Lower leg skin (tissue), 4 donors: ENCODE data around the gene UBE2G2. TPM values are rescaled to one million over a fixed set of nuclear protein-coding genes. Genes with fewer than 3 reads are reported as not detected.
A peak's percentile ranks its signal among the peaks of the same experiment; 100 is the strongest.

Source experiments
- DNase-seq, 2 donors: peaks; one replicate each; pipeline ENCODE4 v3.0.0-alpha.2; 2019; ENCODE audit warnings: low spot score in 2 of 2
- H3K4me3 ChIP-seq: fragments of 200-600 bp; sonication (generic); 2 replicates; pipeline ENCODE4 v1.5.1; 2017; ENCODE audit warnings: mild to moderate bottlenecking, low read depth; ENCODE audit not compliant: poor library complexity, severe bottlenecking
- CTCF ChIP-seq, 3 donors: fragments of 450-650 bp; IDR thresholded peaks; one replicate each; pipeline ENCODE4 v1.5.1; 2016; ENCODE audit warnings: antibody characterized with exemption in 3 of 3, mild to moderate bottlenecking in 3 of 3, moderate library complexity in 2 of 3
- POLR2A ChIP-seq, 2 donors: fragments of 450-650 bp; IDR thresholded peaks; one replicate each; pipeline ENCODE4 v1.6.1; 2016 to 2017; ENCODE audit warnings: antibody characterized with exemption in 2 of 2, mild to moderate bottlenecking in 1 of 2, moderate library complexity in 1 of 2
- WGBS, 2 donors: methylation state at CpG; one replicate each; pipeline ENCODE4 v1.1.5; 2018; 5-methylcytosine and 5-hydroxymethylcytosine counted together
- intact Hi-C: fragments of 100-400 bp; cut with DNase I; formaldehyde crosslinking; loops from one replicate; pipeline ENCODE4 v1.15.0; 2023; ENCODE audit warnings: low total_unique reads
- total RNA-seq, 4 donors: library from RNA; depleted of rRNA; stranded (reverse); fragments of >200 nt; gene quantifications; one replicate each; pipeline ENCODE4 v1.1.0, GENCODE V29; 2016

UBE2G2 gene
- total RNA-seq, 4 donors from 2014 or later = 37.2 to 61.8 (median 49.8) TPM

- peak in 1 of 2 donors; percentile 89 for DNase-seq
- H3K4me3 ChIP-seq = peak overlapping the region; percentile 55
- WGBS, 2 donors = 64 to 65% methylated on average over 17 to 37 of the region's 37 CpGs
- intact Hi-C loops = loop anchor here (10.0 kb wide), 1 partner anchor 56 kb away; the partner anchor contains the start of gene PTTG1IP
- TF ChIP-seq CTCF (IDR thresholded peaks at IDR 0.05) (no peak), POLR2A (IDR thresholded peaks at IDR 0.05) (no peak)
Measured at GRCh38 chr21:44818640-44819011, 17.0 kb upstream of the UBE2G2 start.

GRCh38 chr21:44817914-44818639 is 16.5 kb upstream of the UBE2G2 start, which contains the start of gene SUMO3:
SUMO3 (minus strand) TSS chr21:44818062; CDS start chr21:44817968, 94 bp downstream.
- H3K4me3 ChIP-seq = peak within 1 kb of the TSS; percentile 55
- TF ChIP-seq CTCF (IDR thresholded peaks at IDR 0.05) (no peak), POLR2A (IDR thresholded peaks at IDR 0.05) (peak in 1 of 2 donors; percentile 46)
- DNase-seq = peak; percentile 75 to 96
- 0% methylated on average over 27 to 36 of the region's 108 CpGs for WGBS, 2 donors
- intact Hi-C loops = loop anchor here (10.0 kb wide), 1 partner anchor 57 kb away; the partner anchor contains the start of gene PTTG1IP

- TF ChIP-seq CTCF (IDR thresholded peaks at IDR 0.05) = no peak
- TF ChIP-seq POLR2A (IDR thresholded peaks at IDR 0.05) = no peak
- intact Hi-C loops = loop anchor here (10.0 kb wide), 1 partner anchor 57 kb away; the partner anchor contains the start of gene PTTG1IP
- H3K4me3 ChIP-seq = peak overlapping the region; percentile 55
- DNase-seq = peak; percentile 87 to 98
- 0 to 1% methylated on average over 1 to 26 of the region's 43 CpGs for WGBS, 2 donors
Measured at GRCh38 chr21:44817506-44817880, 15.9 kb upstream of the UBE2G2 start.

- DNase-seq = no peak
- intact Hi-C loops = loop anchor here (10.0 kb wide), 1 partner anchor 58 kb away; the partner anchor contains the start of gene PTTG1IP
- H3K4me3 ChIP-seq = peak overlapping the region; percentile 36
- 51 to 54% methylated on average over 53 to 57 of the region's 57 CpGs for WGBS, 2 donors
- TF ChIP-seq CTCF (IDR thresholded peaks at IDR 0.05) = no peak
- TF ChIP-seq POLR2A (IDR thresholded peaks at IDR 0.05) = no peak
Measured at GRCh38 chr21:44816761-44817505, 15.3 kb upstream of the UBE2G2 start.

GRCh38 chr21:44815852-44816628 is 14.4 kb upstream of the UBE2G2 start:
- no peak overlapping the region for H3K4me3 ChIP-seq
- intact Hi-C loops = loop anchor here (10.0 kb wide), 1 partner anchor 59 kb away; the partner anchor contains the start of gene PTTG1IP
- DNase-seq = no peak
- TF ChIP-seq POLR2A (IDR thresholded peaks at IDR 0.05) (no peak), CTCF (IDR thresholded peaks at IDR 0.05) (no peak)
- WGBS, 2 donors = 73 to 80% methylated on average over 10 of the region's 10 CpGs
